Peyer's patch (tissue), 4 donors: ENCODE results near the gene CACUL1.

ENCODE experiments used
- POLR2A ChIP-seq, 2 donors: fragments of 450-650 bp; IDR thresholded peaks; one replicate each; pipeline ENCODE4 v1.5.1; 2017; ENCODE audit warnings: antibody characterized with exemption in 2 of 2, mild to moderate bottlenecking in 2 of 2, moderate library complexity in 2 of 2
- TF ChIP-seq, protein P1 (sequence below), 6 experiments: fragments of 450-650 bp in 4 of 6; fragments of 200-600 bp in 2 of 6; sonication (generic) in 1 of 6; IDR thresholded peaks; one replicate each; pipeline ENCODE4 v1.5.1; 2017 to 2019; ENCODE audit warnings: antibody characterized with exemption in 6 of 6, mild to moderate bottlenecking in 3 of 6, moderate library complexity in 1 of 6

DNA sequence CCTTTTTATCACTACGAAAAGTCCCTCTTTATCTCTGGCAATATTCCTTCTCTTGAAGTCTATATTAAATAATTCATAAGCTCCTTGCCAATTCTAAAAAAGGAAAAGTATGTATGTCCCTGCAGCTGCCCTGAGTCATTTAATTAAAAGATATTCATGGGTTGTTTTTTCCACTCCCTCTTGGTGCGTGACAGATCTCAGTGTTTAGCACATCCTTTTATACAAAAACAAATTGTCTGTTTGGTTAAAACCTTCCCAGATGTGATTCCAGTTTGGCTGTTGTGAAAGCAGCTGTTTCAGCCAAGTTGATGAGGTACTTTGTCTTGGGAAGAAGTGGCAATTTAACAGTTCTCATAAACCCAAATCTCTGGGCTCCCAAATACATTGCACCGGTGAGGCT, 125.6 kb downstream of the CACUL1 start:
- TF ChIP-seq, protein P1, sequence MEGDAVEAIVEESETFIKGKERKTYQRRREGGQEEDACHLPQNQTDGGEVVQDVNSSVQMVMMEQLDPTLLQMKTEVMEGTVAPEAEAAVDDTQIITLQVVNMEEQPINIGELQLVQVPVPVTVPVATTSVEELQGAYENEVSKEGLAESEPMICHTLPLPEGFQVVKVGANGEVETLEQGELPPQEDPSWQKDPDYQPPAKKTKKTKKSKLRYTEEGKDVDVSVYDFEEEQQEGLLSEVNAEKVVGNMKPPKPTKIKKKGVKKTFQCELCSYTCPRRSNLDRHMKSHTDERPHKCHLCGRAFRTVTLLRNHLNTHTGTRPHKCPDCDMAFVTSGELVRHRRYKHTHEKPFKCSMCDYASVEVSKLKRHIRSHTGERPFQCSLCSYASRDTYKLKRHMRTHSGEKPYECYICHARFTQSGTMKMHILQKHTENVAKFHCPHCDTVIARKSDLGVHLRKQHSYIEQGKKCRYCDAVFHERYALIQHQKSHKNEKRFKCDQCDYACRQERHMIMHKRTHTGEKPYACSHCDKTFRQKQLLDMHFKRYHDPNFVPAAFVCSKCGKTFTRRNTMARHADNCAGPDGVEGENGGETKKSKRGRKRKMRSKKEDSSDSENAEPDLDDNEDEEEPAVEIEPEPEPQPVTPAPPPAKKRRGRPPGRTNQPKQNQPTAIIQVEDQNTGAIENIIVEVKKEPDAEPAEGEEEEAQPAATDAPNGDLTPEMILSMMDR (IDR thresholded peaks at IDR 0.05): no peak
- TF ChIP-seq POLR2A (IDR thresholded peaks at IDR 0.05): no peak
